Smooth muscle cell (in vitro differentiated cells): ENCODE data around the gene ZNF777. TPM values are rescaled to one million over a fixed set of nuclear protein-coding genes. Genes with fewer than 3 reads are reported as not detected.
"Not testable (repeated sequence)": the region's sequence is repeated elsewhere in the genome, so short reads cannot be mapped to it uniquely, and the experiment has no call there.

ENCODE experiments used
- DNase-seq: peaks from one replicate; lab custom pipeline; 2025; ENCODE audit not compliant: unreplicated experiment; lab: John Stamatoyannopoulos, UW
- H2AFZ ChIP-seq: fragments of 200-600 bp; sonication (generic); 2 replicates; pipeline ENCODE4 v1.6.0; 2016; ENCODE audit warnings: antibody characterized with exemption, low read depth, mild to moderate bottlenecking
- H3F3A ChIP-seq: fragments of 200-600 bp; sonication (generic); 2 replicates; pipeline ENCODE4 v1.6.0; 2017; ENCODE audit warnings: antibody characterized with exemption, low read depth
- H3K27ac ChIP-seq: fragments of 200-600 bp; sonication (generic); 2 replicates; pipeline ENCODE4 v1.5.1; 2016; ENCODE audit warnings: low read depth, mild to moderate bottlenecking
- H3K27me3 ChIP-seq: fragments of 200-600 bp; sonication (generic); 2 replicates; pipeline ENCODE4 v1.6.1; 2016; ENCODE audit warnings: low read depth, mild to moderate bottlenecking
- H3K36me3 ChIP-seq: fragments of 200-600 bp; sonication (generic); 2 replicates; pipeline ENCODE4 v1.5.1; 2016; ENCODE audit warnings: low read depth
- H3K4me1 ChIP-seq: fragments of 200-600 bp; sonication (generic); 2 replicates; pipeline ENCODE4 v1.5.1; 2016; ENCODE audit warnings: low read depth
- H3K4me2 ChIP-seq: fragments of 200-600 bp; sonication (generic); 2 replicates; pipeline ENCODE4 v1.6.0; 2016; ENCODE audit warnings: mild to moderate bottlenecking
- H3K4me3 ChIP-seq: fragments of 200-600 bp; sonication (generic); 2 replicates; pipeline ENCODE4 v1.5.1; 2016; ENCODE audit warnings: mild to moderate bottlenecking
- H3K79me2 ChIP-seq: fragments of 200-600 bp; sonication (generic); 2 replicates; pipeline ENCODE4 v1.6.0; 2016; ENCODE audit warnings: low read depth, mild to moderate bottlenecking
- H3K9ac ChIP-seq: fragments of 200-600 bp; sonication (generic); 2 replicates; pipeline ENCODE4 v1.6.0; 2016; ENCODE audit warnings: low read depth
- H3K9me3 ChIP-seq: fragments of 200-600 bp; sonication (generic); replicated peaks from 2 replicates; pipeline ENCODE4 v1.5.1; 2016; ENCODE audit warnings: low read depth
- H4K20me1 ChIP-seq: fragments of 200-600 bp; sonication (generic); 2 replicates; pipeline ENCODE4 v1.6.0; 2016; ENCODE audit warnings: low read depth
- CTCF ChIP-seq: fragments of 200-600 bp; sonication (generic); IDR thresholded peaks from 2 replicates; pipeline ENCODE4 v1.5.1; 2017; ENCODE audit warnings: borderline replicate concordance, mild to moderate bottlenecking, antibody characterized with exemption; ENCODE audit not compliant: insufficient read depth, poor library complexity, severe bottlenecking
- WGBS: methylation state at CpG from one replicate; pipeline ENCODE4 v1.1.7; 2016; ENCODE audit warnings: low lambda C conversion rate; 5-methylcytosine and 5-hydroxymethylcytosine counted together
- polyA plus RNA-seq: library from polyadenylated mRNA; unstranded; fragments of >200 nt; fragmentation: Nextera tagmentation; extraction: Ambion mirVana; gene quantifications from 2 replicates; pipeline ENCODE4 v1.2.1, GENCODE V29; 2016
- total RNA-seq: library from RNA; depleted of rRNA; stranded (reverse); fragments of >200 nt; gene quantifications from 2 replicates; pipeline ENCODE4 v1.2.3, GENCODE V29; 2014

Gene ZNF777
- total and polyA plus RNA-seq, 2 experiments from 2014 or later, result 7.8 to 14.9 TPM

GRCh38 chr7:149454006-149454405 is 6.9 kb downstream of the ZNF777 start:
- Histone ChIP-seq H3K4me2 (no peak overlapping the region), H3K27ac (no peak overlapping the region), H3K27me3 (no peaks in the 10 kb centered on the region), H3K79me2 (peaks cover 25% of the 10 kb centered on the region), H3K4me3 (no peak overlapping the region), H2AFZ (no peak overlapping the region), H3K4me1 (peaks cover 12% of the 10 kb centered on the region), H3F3A (no peaks in the 10 kb centered on the region), H4K20me1 (peaks cover 11% of the 10 kb centered on the region), H3K9me3 (no peaks in the 10 kb centered on the region), H3K9ac (no peak overlapping the region), H3K36me3 (peaks cover 6% of the 10 kb centered on the region)
- DNase-seq, result no peak
- TF ChIP-seq CTCF, result no peak
- WGBS, result 97% methylated on average over 10 of the region's 10 CpGs

- Histone ChIP-seq H3K4me3 (no peak overlapping the region), H3K79me2 (no peaks in the 10 kb centered on the region), H3K9ac (no peak overlapping the region), H2AFZ (no peak overlapping the region), H3K36me3 (peaks cover 6% of the 10 kb centered on the region), H3K9me3 (no peaks in the 10 kb centered on the region), H3K4me1 (no peaks in the 10 kb centered on the region), H4K20me1 (no peaks in the 10 kb centered on the region), H3K27me3 (no peaks in the 10 kb centered on the region), H3K27ac (no peak overlapping the region), H3F3A (no peaks in the 10 kb centered on the region), H3K4me2 (no peak overlapping the region)
- no peak for DNase-seq
- no peak for TF ChIP-seq CTCF
- WGBS, result 99% methylated on average over 10 of the region's 10 CpGs
Measured at GRCh38 chr7:149450821-149451220, 10.0 kb downstream of the ZNF777 start.

GRCh38 chr7:149449897-149450296 is 11.0 kb downstream of the ZNF777 start:
- Histone ChIP-seq H3K4me1 (no peaks in the 10 kb centered on the region), H3K9me3 (no peaks in the 10 kb centered on the region), H4K20me1 (no peaks in the 10 kb centered on the region), H3F3A (no peaks in the 10 kb centered on the region), H3K9ac (no peak overlapping the region), H2AFZ (no peak overlapping the region), H3K4me2 (no peak overlapping the region), H3K79me2 (no peaks in the 10 kb centered on the region), H3K27me3 (no peaks in the 10 kb centered on the region), H3K36me3 (peaks cover 15% of the 10 kb centered on the region), H3K4me3 (no peak overlapping the region), H3K27ac (no peak overlapping the region)
- DNase-seq, result no peak
- 97% methylated on average over 6 of the region's 6 CpGs for WGBS
- no peak for TF ChIP-seq CTCF

GRCh38 chr7:149448961-149449360 is 11.9 kb downstream of the ZNF777 start:
- H3K9me3 ChIP-seq, result no peaks in the 10 kb centered on the region
- no peak overlapping the region for H3K27ac ChIP-seq
- H4K20me1 ChIP-seq, result no peaks in the 10 kb centered on the region
- no peak overlapping the region for H3K4me3 ChIP-seq
- no peaks in the 10 kb centered on the region for H3K79me2 ChIP-seq
- DNase-seq, result no peak
- H3K4me1 ChIP-seq, result no peaks in the 10 kb centered on the region
- no peaks in the 10 kb centered on the region for H3F3A ChIP-seq
- H3K36me3 ChIP-seq, result peaks cover 15% of the 10 kb centered on the region
- no peak overlapping the region for H3K4me2 ChIP-seq
- TF ChIP-seq CTCF, result no peak
- no peaks in the 10 kb centered on the region for H3K27me3 ChIP-seq
- H3K9ac ChIP-seq, result no peak overlapping the region
- H2AFZ ChIP-seq, result no peak overlapping the region
- 85% methylated on average over 8 of the region's 8 CpGs for WGBS

- not testable (repeated sequence) for H3K79me2 ChIP-seq, H3K27ac ChIP-seq, H3K4me1 ChIP-seq, H2AFZ ChIP-seq, H3K27me3 ChIP-seq, H4K20me1 ChIP-seq, DNase-seq, H3K9me3 ChIP-seq, H3K4me2 ChIP-seq, H3K9ac ChIP-seq, H3F3A ChIP-seq, H3K4me3 ChIP-seq
- H3K36me3 ChIP-seq, result peaks cover 20% of the 10 kb centered on the region
- 98% methylated on average over 10 of the region's 11 CpGs for WGBS
Measured at GRCh38 chr7:149446026-149446425, 14.8 kb downstream of the ZNF777 start.
